Inflammatory macrophage treated with lipopolysaccharide for 1 hour (primary cell): Measurements from ENCODE around the gene ZNF334.

Source experiments
- DNase-seq, 2 donors: peaks; one replicate each; pipeline ENCODE4 v3.0.0-alpha.2; 2020 to 2022

The ZNF334 gene

GRCh38 chr20:46545077-46545826 lies 31.9 kb upstream of the ZNF334 start:
- peak; percentile 84 to 88 for DNase-seq

- no peak for DNase-seq
Observed at GRCh38 chr20:46544576-46544975, 31.2 kb upstream of the ZNF334 start.

- no peak for DNase-seq
Observed at GRCh38 chr20:46543959-46544358, 30.6 kb upstream of the ZNF334 start.

GRCh38 chr20:46543033-46543432 lies 29.7 kb upstream of the ZNF334 start:
- no peak for DNase-seq

GRCh38 chr20:46541229-46541935 lies 28.0 kb upstream of the ZNF334 start:
- no peak for DNase-seq

GRCh38 chr20:46539113-46539512 lies 25.8 kb upstream of the ZNF334 start:
- no peak for DNase-seq

- DNase-seq: no peak
Observed at GRCh38 chr20:46530640-46531039, 17.3 kb upstream of the ZNF334 start.

- peak; percentile 3 to 12 for DNase-seq
Observed at GRCh38 chr20:46523696-46524328, 10.5 kb upstream of the ZNF334 start.

GRCh38 chr20:46523108-46523507 lies 9.7 kb upstream of the ZNF334 start:
- DNase-seq: no peak

- DNase-seq: peak; percentile 46 to 63
Observed at GRCh38 chr20:46520976-46521579, 7.7 kb upstream of the ZNF334 start.

GRCh38 chr20:46520540-46520939 lies 7.2 kb upstream of the ZNF334 start:
- no peak for DNase-seq

GRCh38 chr20:46519471-46520068 lies 6.2 kb upstream of the ZNF334 start:
- DNase-seq: no peak

GRCh38 chr20:46509523-46509922 lies 3.8 kb downstream of the ZNF334 start:
- DNase-seq: no peak

GRCh38 chr20:46507760-46508407 lies 5.5 kb downstream of the ZNF334 start:
- DNase-seq: no peak

GRCh38 chr20:46505506-46505905 lies 7.9 kb downstream of the ZNF334 start:
- no peak for DNase-seq

- DNase-seq: no peak
Observed at GRCh38 chr20:46501961-46502360, 11.4 kb downstream of the ZNF334 start.

GRCh38 chr20:46501337-46501942 lies 11.9 kb downstream of the ZNF334 start:
- no peak for DNase-seq

- no peak for DNase-seq
Observed at GRCh38 chr20:46494077-46494476, 19.3 kb downstream of the ZNF334 start.

GRCh38 chr20:46491354-46491753 lies 22.0 kb downstream of the ZNF334 start:
- no peak for DNase-seq

- no peak for DNase-seq
Observed at GRCh38 chr20:46488451-46488850, 24.9 kb downstream of the ZNF334 start.

GRCh38 chr20:46487628-46488027 lies 25.7 kb downstream of the ZNF334 start:
- DNase-seq: no peak

GRCh38 chr20:46485431-46485830 lies 27.9 kb downstream of the ZNF334 start:
- no peak for DNase-seq
